ENCODE results near the gene NDUFA11.
"Not testable (repeated sequence)": the region's sequence is repeated elsewhere in the genome, so short reads cannot be mapped to it uniquely, and the experiment has no call there.

Gene NDUFA11

DNA sequence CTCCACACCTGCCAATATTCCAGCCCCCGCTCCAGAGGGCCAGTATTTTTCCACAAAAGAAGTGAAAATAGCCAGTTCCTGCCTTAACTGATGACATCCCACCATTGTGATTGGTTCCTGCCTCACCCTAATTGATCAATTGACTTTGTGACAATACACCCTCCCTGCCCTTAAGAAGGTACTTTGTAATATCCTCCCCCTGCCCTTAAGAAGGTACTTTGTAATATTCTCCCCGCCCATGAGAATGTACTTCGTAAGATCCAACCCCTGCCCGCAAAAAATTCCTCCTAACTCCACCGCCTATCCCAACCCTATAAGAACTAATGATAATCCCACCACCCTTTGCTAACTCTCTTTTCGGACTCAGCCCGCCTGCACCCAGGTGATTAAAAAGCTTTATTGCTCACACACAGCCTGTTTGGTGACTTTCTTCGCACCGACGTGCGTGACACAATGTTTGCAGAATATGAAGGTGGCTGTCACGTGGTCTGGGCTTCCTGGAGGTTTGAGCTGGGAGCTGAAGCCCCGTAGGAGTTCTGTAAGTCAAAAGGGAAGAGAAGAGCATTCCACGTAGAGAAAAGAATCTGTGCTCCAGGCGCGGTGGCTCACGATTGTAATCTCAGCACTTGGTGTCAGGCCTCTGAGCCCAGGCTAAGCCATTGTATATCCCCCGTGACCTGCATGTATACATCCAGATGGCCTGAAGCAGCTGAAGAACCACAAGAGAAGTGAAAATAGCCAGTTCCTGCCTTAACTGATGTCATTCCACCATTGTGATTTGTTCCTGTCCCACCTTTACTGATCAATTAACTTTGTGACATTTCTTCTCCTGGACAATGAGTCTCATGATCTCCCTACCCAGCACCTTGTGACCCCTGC, 46.1 kb downstream of the NDUFA11 start:
- no peak for DNase-seq (ENCODE audit: low spot score)

DNA sequence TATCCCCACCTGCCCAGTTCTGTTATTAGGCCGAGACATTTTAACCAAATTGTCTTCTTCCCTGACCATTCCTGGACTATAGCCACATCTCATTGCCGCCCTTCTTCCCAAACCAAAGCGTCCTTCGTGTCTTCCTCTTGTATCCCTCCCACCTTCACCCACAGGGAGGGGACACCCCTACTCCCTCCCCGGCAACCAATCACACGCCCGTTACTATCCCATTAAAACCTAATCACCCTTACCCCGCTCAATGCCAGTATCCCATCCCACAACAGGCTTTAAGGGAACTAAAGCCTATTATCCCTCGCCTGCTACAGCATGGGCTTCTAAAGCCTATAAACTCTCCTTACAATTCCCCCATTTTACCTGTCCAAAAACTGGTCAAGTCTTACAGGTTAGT, 48.4 kb downstream of the NDUFA11 start:
- not testable (repeated sequence) for DNase-seq (ENCODE audit: low spot score)

DNA sequence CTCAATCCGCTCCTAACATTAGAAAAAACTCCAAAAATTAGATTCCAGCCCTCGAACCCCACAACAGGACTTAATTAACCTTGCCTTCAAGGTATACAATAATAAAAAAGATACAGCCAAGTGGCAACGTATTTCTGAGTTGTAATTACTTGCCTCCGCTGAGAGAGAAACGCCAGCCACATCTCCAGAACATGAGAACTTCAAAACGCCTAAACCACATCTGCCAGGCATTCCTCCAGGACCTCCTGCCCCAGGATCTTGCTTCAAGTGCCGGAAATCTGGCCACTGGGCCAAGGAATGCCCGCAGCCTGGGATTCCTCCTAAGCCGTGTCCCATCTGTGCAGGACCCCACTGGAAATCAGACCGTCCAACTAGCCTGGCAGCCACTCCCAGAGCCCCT, 49.5 kb downstream of the NDUFA11 start:
- DNase-seq (ENCODE audit: low spot score) = not testable (repeated sequence)

DNA sequence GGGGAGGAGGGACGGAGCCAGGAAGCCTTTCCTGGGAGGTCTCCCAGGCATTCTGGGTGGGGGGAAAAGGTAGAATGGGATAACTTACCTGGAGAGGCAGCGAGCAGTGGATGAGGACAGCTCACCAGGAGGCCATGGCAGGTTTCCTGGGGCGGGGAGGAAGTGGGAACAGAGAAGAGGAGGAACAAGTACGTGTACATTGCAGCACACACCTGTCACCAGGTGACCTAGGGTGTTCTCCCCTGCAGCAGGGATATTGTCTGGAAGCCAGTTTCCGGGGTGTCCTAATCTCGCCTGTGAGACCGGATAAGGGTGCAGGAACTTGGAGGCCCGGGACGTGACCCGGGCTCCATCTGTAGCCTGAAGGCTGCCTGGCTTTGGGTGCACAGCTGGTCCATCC, 52.3 kb downstream of the NDUFA11 start, which contains the start of gene FUT3:
TSS of gene FUT3 (minus strand) at position 148 of the 400 bp plus-strand sequence.
- DNase-seq (ENCODE audit: low spot score) = no peak

DNA sequence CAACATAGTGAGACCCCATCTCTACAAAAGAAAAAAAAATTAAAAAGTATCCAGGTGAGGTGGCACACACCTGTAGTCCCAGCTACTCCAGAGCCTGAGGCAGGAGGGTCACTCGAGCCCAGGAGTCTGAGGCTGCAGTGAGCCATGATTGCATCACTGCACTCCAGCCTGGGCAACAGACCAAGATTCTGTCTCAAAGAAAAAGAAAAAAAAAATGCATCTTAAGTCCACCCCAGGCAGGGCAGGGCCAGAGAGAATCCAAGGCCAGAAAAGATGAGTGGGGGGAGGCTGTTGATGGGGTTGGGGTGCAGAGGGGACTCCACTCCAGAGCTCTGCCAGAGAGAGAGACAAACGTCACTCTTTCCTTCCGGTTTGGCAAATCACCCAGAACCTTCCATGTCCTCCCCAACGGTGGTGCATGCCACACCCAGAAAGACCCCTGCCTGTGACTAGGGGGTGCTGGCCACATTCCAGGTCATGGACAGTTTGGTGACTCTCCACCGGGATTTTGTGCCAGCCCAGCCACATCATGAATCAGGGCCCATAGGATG, 52.8 kb downstream of the NDUFA11 start:
- DNase-seq (ENCODE audit: low spot score) = no peak

DNA sequence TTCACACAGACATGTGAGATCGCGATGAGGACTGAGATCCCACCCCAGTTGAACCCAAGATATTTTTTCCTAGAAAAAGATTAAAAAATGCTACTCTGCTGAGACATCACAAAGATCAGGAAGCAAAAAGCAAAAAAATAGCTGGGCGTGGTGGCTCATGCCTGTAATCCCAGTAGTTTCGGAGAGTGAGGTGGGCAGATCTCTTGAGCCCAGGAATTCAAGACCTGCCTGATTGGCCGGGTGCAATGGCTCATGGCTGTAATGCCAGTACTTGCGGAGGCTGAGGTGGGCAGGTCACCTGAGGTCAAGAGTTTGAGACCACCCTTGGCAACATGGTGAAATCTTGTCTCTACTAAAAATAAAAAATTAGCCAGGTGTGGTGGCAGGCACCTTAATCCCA, 53.4 kb downstream of the NDUFA11 start:
- no peak for DNase-seq (ENCODE audit: low spot score)

DNA sequence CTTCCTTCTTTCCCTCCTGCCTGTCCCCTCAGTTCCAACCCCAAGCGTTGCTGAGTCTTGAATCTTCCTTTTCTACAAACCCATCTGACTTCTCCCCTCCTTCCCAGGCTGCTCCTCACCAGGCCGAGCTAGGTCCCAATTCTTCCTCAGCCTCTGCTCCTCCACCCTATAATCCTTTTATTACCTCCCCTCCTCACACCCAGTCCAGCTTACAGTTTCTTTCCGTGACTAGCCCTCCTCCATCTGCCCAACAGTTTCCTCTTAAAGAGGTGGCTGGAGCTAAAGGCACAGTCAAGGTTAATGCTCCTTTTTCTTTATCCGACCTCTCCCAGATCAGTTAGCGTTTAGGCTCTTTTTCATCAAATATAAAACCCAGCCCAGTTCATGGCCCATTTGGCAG, 55.0 kb downstream of the NDUFA11 start:
- not testable (repeated sequence) for DNase-seq (ENCODE audit: low spot score)

DNA sequence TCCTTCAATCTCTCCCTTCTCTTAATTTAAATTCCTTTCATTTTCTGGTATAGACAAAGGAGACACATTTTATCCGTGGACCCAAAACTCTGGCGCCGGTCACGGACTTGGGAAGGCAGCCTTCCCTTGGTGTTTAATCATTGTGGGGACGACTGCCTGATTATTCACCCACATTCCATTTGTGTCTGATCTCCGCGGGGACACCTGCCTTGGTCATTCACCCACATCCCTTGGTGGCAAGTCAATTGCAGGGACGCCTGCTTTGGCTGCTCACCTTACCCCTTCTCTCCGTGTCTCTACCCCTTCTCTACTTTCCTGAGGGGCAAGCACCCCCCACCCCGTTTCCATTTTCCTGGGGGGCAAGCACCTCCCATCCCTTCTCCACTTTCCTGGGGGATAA, 55.7 kb downstream of the NDUFA11 start:
- DNase-seq (ENCODE audit: low spot score) = not testable (repeated sequence)
